ENCODE data around the gene DNAJC15. TPM values are rescaled to one million over a fixed set of nuclear protein-coding genes. Genes with fewer than 3 reads are reported as not detected.

Gene DNAJC15
- total and polyA plus RNA-seq, 2 of the 8 experiments (the other 6 are each of a cell fraction or from before 2014, with no cell fraction given): 5.8 to 20.8 TPM

- TF ChIP-seq RAD21 (IDR thresholded peaks at IDR 0.05 in 1 of 2, conservative IDR thresholded peaks at IDR 0.05 in 1 of 2; ENCODE audit: low read depth in 2 of 2, low read length in 2 of 2) (no peak), CHD7 (IDR thresholded peaks at IDR 0.05; ENCODE audit: insufficient replicate concordance, low read length) (no peak), PHF8 (conservative IDR thresholded peaks at IDR 0.05; ENCODE audit: low read depth, low read length) (no peak), NRF1 (IDR thresholded peaks at IDR 0.05; ENCODE audit: low read depth, low read length) (no peak), CHD2 (IDR thresholded peaks at IDR 0.05; ENCODE audit: low read length) (no peak), RFX5 (IDR thresholded peaks at IDR 0.05; ENCODE audit: borderline replicate concordance, low read depth, low read length) (no peak)
Observed at GRCh38 chr13:42990291-42991232, 32.8 kb upstream of the DNAJC15 start (continued).
